Karpas-422 (cell line): ENCODE data around the gene ZNF804B. TPM values are rescaled to one million over a fixed set of nuclear protein-coding genes. Genes with fewer than 3 reads are reported as not detected.

Source experiments
- DNase-seq: peaks from one replicate; pipeline ENCODE4 v3.0.0-alpha.2; 2015
- H2AFZ ChIP-seq: fragments of 200-600 bp; sonication (generic); 2 replicates; pipeline ENCODE4 v1.6.1; 2014; ENCODE audit warnings: antibody characterized with exemption, low read length, mixed read lengths
- H3K27ac ChIP-seq: fragments of 200-600 bp; sonication (generic); 2 replicates; pipeline ENCODE4 v1.5.1; 2014; ENCODE audit warnings: mild to moderate bottlenecking, low read length, moderate library complexity
- H3K27me3 ChIP-seq: fragments of 200-600 bp; sonication (generic); 2 replicates; pipeline ENCODE4 v1.6.1; 2014; ENCODE audit warnings: low read length, mixed read lengths
- H3K36me3 ChIP-seq: fragments of 200-600 bp; sonication (generic); 2 replicates; pipeline ENCODE4 v1.6.1; 2014; ENCODE audit warnings: low read length, mixed read lengths; ENCODE audit not compliant: insufficient read depth
- H3K4me1 ChIP-seq: fragments of 200-600 bp; sonication (generic); 2 replicates; pipeline ENCODE4 v1.6.1; 2014; ENCODE audit warnings: mild to moderate bottlenecking, low read length, mixed read lengths
- H3K4me2 ChIP-seq: fragments of 200-600 bp; sonication (generic); 2 replicates; pipeline ENCODE4 v1.6.1; 2014; ENCODE audit warnings: low read length, low read depth, mild to moderate bottlenecking; ENCODE audit not compliant: poor library complexity, severe bottlenecking
- H3K4me3 ChIP-seq: fragments of 200-600 bp; sonication (generic); 2 replicates; pipeline ENCODE4 v1.5.1; 2014; ENCODE audit warnings: mild to moderate bottlenecking, antibody characterized with exemption, low read length, mixed read lengths
- H3K79me2 ChIP-seq: fragments of 200-600 bp; sonication (generic); 2 replicates; pipeline ENCODE4 v1.6.1; 2014; ENCODE audit warnings: mild to moderate bottlenecking, low read length, mixed read lengths
- H3K9ac ChIP-seq: fragments of 200-600 bp; sonication (generic); 2 replicates; pipeline ENCODE4 v1.6.0; 2014; ENCODE audit warnings: low read length
- H3K9me2 ChIP-seq: fragments of 200-600 bp; sonication (generic), shearing (Covaris generic); replicated peaks from 2 replicates; pipeline ENCODE4 v1.6.0; 2014; ENCODE audit warnings: mild to moderate bottlenecking, low read length, moderate library complexity; ENCODE audit not compliant: insufficient read depth
- H3K9me3 ChIP-seq: fragments of 300-700, 200-600 bp; sonication (generic); 2 replicates; pipeline ENCODE4 v1.6.1; 2014; ENCODE audit warnings: low read length, mixed read lengths
- H4K20me1 ChIP-seq: fragments of 200-600 bp; sonication (generic); 2 replicates; pipeline ENCODE4 v1.6.1; 2014; ENCODE audit warnings: mild to moderate bottlenecking, antibody characterized with exemption, low read length, low read depth; ENCODE audit not compliant: insufficient read depth
- total RNA-seq: library from RNA; depleted of rRNA; stranded (reverse); fragments of >200 nt; shearing (Covaris generic); gene quantifications from 2 replicates; pipeline ENCODE4 v1.2.3, GENCODE V29; 2014; ENCODE audit warnings: low replicate concordance

Gene ZNF804B
- total RNA-seq, 1 experiment from 2014 or later, result not detected

GRCh38 chr7:88859288-88859687 is 99.8 kb downstream of the ZNF804B start:
- Histone ChIP-seq H3K4me1 (no peaks in the 10 kb centered on the region), H3K79me2 (no peaks in the 10 kb centered on the region), H3K36me3 (no peaks in the 10 kb centered on the region), H3K9ac (no peak overlapping the region), H3K4me2 (no peak overlapping the region), H3K9me2 (0 out of 2 replicates have a peak, but pooled peaks cover 5% of the 10 kb centered on the region), H2AFZ (no peak overlapping the region), H3K27ac (no peak overlapping the region), H3K4me3 (no peak overlapping the region), H3K9me3 (no peaks in the 10 kb centered on the region), H4K20me1 (no peaks in the 10 kb centered on the region), H3K27me3 (no peaks in the 10 kb centered on the region)
- DNase-seq, result no peak

- Histone ChIP-seq H3K36me3 (no peaks in the 10 kb centered on the region), H3K4me2 (no peak overlapping the region), H3K79me2 (no peaks in the 10 kb centered on the region), H2AFZ (no peak overlapping the region), H4K20me1 (no peaks in the 10 kb centered on the region), H3K9me2 (0 out of 2 replicates have a peak, but pooled peaks cover 5% of the 10 kb centered on the region), H3K27me3 (no peaks in the 10 kb centered on the region), H3K9ac (no peak overlapping the region), H3K9me3 (0 out of 2 replicates have a peak, but pooled peaks cover 3% of the 10 kb centered on the region), H3K27ac (no peak overlapping the region), H3K4me1 (no peaks in the 10 kb centered on the region), H3K4me3 (no peak overlapping the region)
- no peak for DNase-seq
Measured at GRCh38 chr7:88866265-88866863, 106.9 kb downstream of the ZNF804B start.

GRCh38 chr7:88867158-88867557 is 107.7 kb downstream of the ZNF804B start:
- Histone ChIP-seq H3K27me3 (no peaks in the 10 kb centered on the region), H3K9me3 (0 out of 2 replicates have a peak, but pooled peaks cover 3% of the 10 kb centered on the region), H3K4me1 (no peaks in the 10 kb centered on the region), H3K9ac (no peak overlapping the region), H3K9me2 (0 out of 2 replicates have a peak, but pooled peaks cover 5% of the 10 kb centered on the region), H3K4me3 (no peak overlapping the region), H3K36me3 (no peaks in the 10 kb centered on the region), H4K20me1 (no peaks in the 10 kb centered on the region), H2AFZ (no peak overlapping the region), H3K79me2 (no peaks in the 10 kb centered on the region), H3K27ac (no peak overlapping the region), H3K4me2 (no peak overlapping the region)
- DNase-seq, result no peak

GRCh38 chr7:88868456-88868855 is 109.0 kb downstream of the ZNF804B start:
- H3K27me3 ChIP-seq, result no peaks in the 10 kb centered on the region

GRCh38 chr7:88881136-88881535 is 121.6 kb downstream of the ZNF804B start:
- Histone ChIP-seq H4K20me1 (no peaks in the 10 kb centered on the region), H3K79me2 (no peaks in the 10 kb centered on the region), H3K4me1 (no peaks in the 10 kb centered on the region), H3K4me3 (no peak overlapping the region), H3K4me2 (no peak overlapping the region), H2AFZ (no peak overlapping the region), H3K9ac (no peak overlapping the region), H3K9me3 (no peaks in the 10 kb centered on the region), H3K27ac (no peak overlapping the region), H3K9me2 (no peaks in the 10 kb centered on the region), H3K27me3 (no peaks in the 10 kb centered on the region), H3K36me3 (no peaks in the 10 kb centered on the region)
- no peak for DNase-seq

More at GRCh38 chr7:88868456-88868855, 109.0 kb downstream of the ZNF804B start:
- no peaks in the 10 kb centered on the region for H3K4me1 ChIP-seq
- no peak overlapping the region for H3K4me2 ChIP-seq
- H3K36me3 ChIP-seq, result no peaks in the 10 kb centered on the region
- no peak overlapping the region for H2AFZ ChIP-seq
- no peaks in the 10 kb centered on the region for H3K79me2 ChIP-seq
- H3K9ac ChIP-seq, result no peak overlapping the region
- DNase-seq, result no peak
- H3K27ac ChIP-seq, result no peak overlapping the region
- 0 out of 2 replicates have a peak, but pooled peaks cover 3% of the 10 kb centered on the region for H3K9me3 ChIP-seq
- no peak overlapping the region for H3K4me3 ChIP-seq
- no peaks in the 10 kb centered on the region for H3K9me2 ChIP-seq
- H4K20me1 ChIP-seq, result no peaks in the 10 kb centered on the region

- no peaks in the 10 kb centered on the region for H3K9me2 ChIP-seq
- H3K79me2 ChIP-seq, result no peaks in the 10 kb centered on the region
- H4K20me1 ChIP-seq, result no peaks in the 10 kb centered on the region
- no peak overlapping the region for H3K27ac ChIP-seq
- H3K9ac ChIP-seq, result no peak overlapping the region
- no peaks in the 10 kb centered on the region for H3K27me3 ChIP-seq
- H3K4me1 ChIP-seq, result no peaks in the 10 kb centered on the region
- H3K36me3 ChIP-seq, result no peaks in the 10 kb centered on the region
- H2AFZ ChIP-seq, result no peak overlapping the region
- H3K4me3 ChIP-seq, result no peak overlapping the region
- H3K9me3 ChIP-seq, result peaks cover 3% of the 10 kb centered on the region; the same call in 1 of the 2 replicates
- H3K4me2 ChIP-seq, result no peak overlapping the region
- no peak for DNase-seq
Measured at GRCh38 chr7:88885131-88885530, 125.6 kb downstream of the ZNF804B start.

GRCh38 chr7:88888684-88889083 is 129.2 kb downstream of the ZNF804B start:
- Histone ChIP-seq H3K27me3 (no peaks in the 10 kb centered on the region), H3K4me2 (no peak overlapping the region), H3K9ac (no peak overlapping the region), H3K27ac (no peak overlapping the region), H3K4me3 (no peak overlapping the region), H3K79me2 (no peaks in the 10 kb centered on the region), H3K36me3 (no peaks in the 10 kb centered on the region), H2AFZ (no peak overlapping the region), H3K9me2 (no peaks in the 10 kb centered on the region), H3K9me3 (peaks cover 3% of the 10 kb centered on the region; the same call in 1 of the 2 replicates), H3K4me1 (no peaks in the 10 kb centered on the region), H4K20me1 (no peaks in the 10 kb centered on the region)
- DNase-seq, result no peak

GRCh38 chr7:88910516-88910915 is 151.0 kb downstream of the ZNF804B start:
- H3K27me3 ChIP-seq, result no peaks in the 10 kb centered on the region
- no peak for DNase-seq
- H3K27ac ChIP-seq, result no peak overlapping the region
- H4K20me1 ChIP-seq, result no peaks in the 10 kb centered on the region
- peaks cover 6% of the 10 kb centered on the region; the same call in 1 of the 2 replicates for H3K9me3 ChIP-seq
- H3K4me3 ChIP-seq, result no peak overlapping the region
- H3K4me1 ChIP-seq, result no peaks in the 10 kb centered on the region
- no peaks in the 10 kb centered on the region for H3K79me2 ChIP-seq
- no peaks in the 10 kb centered on the region for H3K9me2 ChIP-seq
- H2AFZ ChIP-seq, result no peak overlapping the region
- H3K4me2 ChIP-seq, result no peak overlapping the region
- H3K9ac ChIP-seq, result no peak overlapping the region
- no peaks in the 10 kb centered on the region for H3K36me3 ChIP-seq
